IPS DF 6.9 (cell line): ENCODE data around the gene C2CD2.
"Not testable (repeated sequence)": the region's sequence is repeated elsewhere in the genome, so short reads cannot be mapped to it uniquely, and the experiment has no call there.

ENCODE experiments used
- DNase-seq: peaks from one replicate; pipeline ENCODE4 v3.0.0-alpha.2; 2013; ENCODE audit warnings: low read depth, low spot score
- H3K27ac ChIP-seq: one replicate; pipeline ENCODE4 v1.5.1; 2013; ENCODE audit warnings: low read length, control low read depth
- H3K27me3 ChIP-seq: 2 replicates; pipeline ENCODE4 v1.6.1; 2013; ENCODE audit warnings: mild to moderate bottlenecking, low read length; ENCODE audit not compliant: control insufficient read depth, insufficient read depth
- H3K36me3 ChIP-seq: 2 replicates; pipeline ENCODE4 v1.6.1; 2013; ENCODE audit warnings: low read length; ENCODE audit not compliant: control insufficient read depth, insufficient read depth
- H3K4me1 ChIP-seq: 2 replicates; pipeline ENCODE4 v1.6.1; 2013; ENCODE audit warnings: low read length; ENCODE audit not compliant: control insufficient read depth, insufficient read depth
- H3K4me3 ChIP-seq: 2 replicates; pipeline ENCODE4 v1.5.1; 2013; ENCODE audit warnings: mild to moderate bottlenecking, low read length
- H3K9me3 ChIP-seq: 2 replicates; pipeline ENCODE4 v1.6.1; 2013; ENCODE audit warnings: low read length, inconsistent platforms; ENCODE audit not compliant: control insufficient read depth, insufficient read depth
- WGBS: extraction: QIAGEN DNeasy Blood & Tissue Kit; methylation state at CpG from one replicate; pipeline ENCODE4 v1.1.7; 2013; ENCODE audit warnings: mixed read lengths, missing lambda C conversion rate; ENCODE audit not compliant: insufficient read length, insufficient coverage; 5-methylcytosine and 5-hydroxymethylcytosine counted together

Gene C2CD2

DNA sequence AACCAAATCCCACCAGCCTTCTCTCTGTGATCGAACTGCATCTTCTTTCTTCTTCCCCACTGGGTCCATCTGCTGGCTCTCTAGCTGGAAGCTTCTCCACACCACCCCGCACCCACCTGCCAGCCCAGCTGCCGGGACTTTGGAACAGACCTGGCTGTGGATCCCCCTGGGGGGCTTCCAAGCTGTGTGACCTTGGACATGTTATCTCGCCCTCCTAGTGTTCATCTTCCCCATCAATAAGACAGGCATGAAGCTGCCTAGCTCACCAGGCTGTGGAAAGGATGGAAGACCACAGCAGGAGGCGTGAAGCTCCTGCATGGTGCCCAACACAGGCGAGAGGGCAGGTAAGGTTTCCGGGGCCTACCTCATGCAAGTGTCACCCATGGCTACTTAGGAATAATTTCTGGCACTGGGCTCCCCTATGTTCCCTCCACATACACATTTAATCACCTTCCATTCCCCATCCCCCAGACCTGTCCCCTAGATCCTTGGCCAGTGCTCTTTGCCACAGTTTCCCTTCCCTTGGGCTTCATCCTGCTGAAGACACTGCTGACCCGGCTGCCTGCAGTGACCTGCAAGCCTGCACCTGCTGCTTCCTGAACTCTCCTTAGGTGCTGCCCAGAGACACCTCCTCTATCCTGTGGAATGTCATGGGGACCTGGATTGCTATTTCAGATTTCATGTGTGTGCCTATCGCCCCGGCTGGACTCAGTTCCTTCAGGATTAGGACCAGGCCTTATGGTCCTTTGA lies 13.2 kb upstream of the C2CD2 start:
- no peaks in the 10 kb centered on the region for H3K27me3 ChIP-seq
- H3K4me1 ChIP-seq = no peaks in the 10 kb centered on the region; the same call in 1 of the 2 replicates
- H3K36me3 ChIP-seq = no peaks in the 10 kb centered on the region
- H3K27ac ChIP-seq = no peak overlapping the region
- H3K9me3 ChIP-seq = no peaks in the 10 kb centered on the region
- no peak for DNase-seq
- WGBS = no CpG with 5 or more reads among the region's 10 CpGs
- no peak overlapping the region for H3K4me3 ChIP-seq

DNA sequence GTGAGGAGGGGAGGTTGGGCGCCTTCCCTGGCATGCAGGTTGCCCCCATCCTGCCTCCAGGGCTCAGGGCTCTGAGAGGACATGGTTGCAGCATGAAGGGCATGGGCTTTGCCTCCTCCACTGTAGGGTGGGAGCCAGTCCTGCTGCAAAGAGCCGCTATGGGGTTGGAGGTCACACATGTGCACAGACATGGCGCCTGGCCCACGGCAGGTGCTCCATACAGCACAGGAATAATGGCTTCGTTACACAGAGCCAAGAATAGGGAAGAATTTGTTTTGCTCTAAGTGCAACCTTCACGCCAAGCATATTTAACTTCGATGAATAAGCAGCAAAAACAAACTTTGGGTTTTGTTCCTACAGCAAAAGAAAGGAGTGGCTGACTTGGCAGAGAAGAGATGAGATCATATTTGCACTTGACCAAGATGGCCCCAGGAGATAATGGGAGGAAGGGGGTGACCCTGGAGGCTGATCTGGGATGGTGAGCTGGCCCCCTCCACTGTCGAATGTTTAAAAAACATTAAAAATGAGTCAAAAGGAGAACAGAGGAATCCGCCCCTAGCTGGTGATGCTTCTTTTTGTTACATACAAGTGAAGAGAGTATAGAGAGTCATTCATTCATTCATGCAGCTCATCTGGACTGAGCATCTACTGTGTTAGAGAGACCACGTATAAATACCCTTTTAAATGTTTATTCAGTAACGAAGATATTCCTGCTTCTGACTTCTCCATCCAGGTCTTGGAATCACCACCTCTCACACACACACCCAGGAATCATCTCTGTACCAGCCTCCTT lies 12.4 kb upstream of the C2CD2 start:
- Histone ChIP-seq H3K27me3 (no peaks in the 10 kb centered on the region), H3K36me3 (no peaks in the 10 kb centered on the region), H3K4me3 (no peak overlapping the region), H3K9me3 (no peaks in the 10 kb centered on the region), H3K27ac (no peak overlapping the region), H3K4me1 (no peaks in the 10 kb centered on the region; the same call in 1 of the 2 replicates)
- WGBS = no CpG with 5 or more reads among the region's 11 CpGs
- no peak for DNase-seq

DNA sequence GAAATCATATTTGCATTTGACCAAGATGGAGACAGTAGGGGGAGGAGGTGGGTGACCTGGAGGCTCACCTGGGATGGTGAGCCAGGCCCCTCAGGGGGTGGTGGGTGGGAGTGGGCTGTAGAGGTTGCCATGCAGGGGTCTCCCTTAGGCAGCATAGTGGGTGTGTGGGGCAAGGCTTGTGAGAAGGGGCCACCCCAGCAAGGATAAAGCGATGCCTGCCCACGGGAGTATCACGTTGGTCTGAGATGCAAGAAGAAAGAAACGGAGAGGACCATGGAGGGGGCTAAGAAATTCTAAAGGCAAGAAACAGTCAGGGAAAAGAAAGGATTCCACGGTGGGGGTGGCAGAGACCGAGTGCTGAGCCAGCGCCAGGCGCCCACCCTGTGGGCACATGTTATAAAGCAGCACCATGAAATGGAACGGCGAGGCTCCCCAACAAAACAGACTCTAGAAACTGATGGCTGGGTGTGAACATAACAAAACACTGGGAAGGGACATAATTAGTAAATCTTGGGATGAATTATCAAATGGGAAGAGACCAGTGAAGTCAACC lies 11.7 kb upstream of the C2CD2 start:
- DNase-seq = no peak
- no peak overlapping the region for H3K27ac ChIP-seq
- H3K36me3 ChIP-seq = no peaks in the 10 kb centered on the region
- no peaks in the 10 kb centered on the region for H3K9me3 ChIP-seq
- H3K4me3 ChIP-seq = no peak overlapping the region
- H3K4me1 ChIP-seq = no peaks in the 10 kb centered on the region; the same call in 1 of the 2 replicates
- no peaks in the 10 kb centered on the region for H3K27me3 ChIP-seq
- no CpG with 5 or more reads among the region's 10 CpGs for WGBS

DNA sequence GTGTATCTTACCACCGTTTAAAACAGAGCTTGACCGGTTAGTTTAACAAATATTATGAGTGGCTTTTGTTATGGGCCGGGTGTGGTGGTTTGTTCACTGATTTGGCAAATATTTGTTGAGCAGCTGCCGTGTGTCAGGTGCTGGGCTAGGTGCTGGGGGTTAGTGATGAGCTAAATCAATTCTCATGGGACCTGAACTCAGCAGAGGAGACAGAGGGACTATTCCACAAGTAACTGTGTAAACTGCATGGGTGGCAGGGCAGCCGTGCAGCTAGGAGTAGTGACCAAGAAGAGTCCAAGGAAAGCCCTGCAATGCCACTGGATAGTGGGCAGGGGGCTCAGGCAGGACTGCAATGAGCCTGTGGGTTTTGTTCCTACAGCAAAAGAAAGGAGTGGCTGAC lies 11.2 kb upstream of the C2CD2 start:
- H3K27me3 ChIP-seq = no peaks in the 10 kb centered on the region
- H3K27ac ChIP-seq = no peak overlapping the region

DNA sequence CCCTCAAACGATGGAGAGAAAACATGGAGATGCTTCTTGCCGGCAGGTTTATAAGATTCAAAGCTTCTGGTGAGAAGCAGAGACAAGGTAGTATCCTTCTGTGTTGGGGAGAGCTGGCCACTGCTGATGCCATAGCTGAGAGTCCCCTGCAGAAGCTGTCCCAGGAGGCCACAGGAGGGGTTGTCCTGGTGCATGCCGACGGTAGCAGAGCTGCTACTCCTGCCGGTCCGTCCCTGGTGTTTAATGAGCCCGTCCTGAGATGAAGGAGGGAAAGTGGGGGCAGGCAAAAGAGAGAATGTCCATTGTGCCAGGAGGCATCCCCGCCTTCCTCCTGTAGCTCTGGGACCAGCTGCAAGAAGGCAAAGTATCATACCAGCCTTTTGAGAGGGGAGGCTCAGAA lies 10.4 kb upstream of the C2CD2 start:
- Histone ChIP-seq H3K9me3 (no peaks in the 10 kb centered on the region), H3K27ac (no peak overlapping the region), H3K27me3 (no peaks in the 10 kb centered on the region), H3K4me3 (no peak overlapping the region), H3K4me1 (no peaks in the 10 kb centered on the region; the same call in 1 of the 2 replicates), H3K36me3 (no peaks in the 10 kb centered on the region)
- no peak for DNase-seq
- no CpG with 5 or more reads among the region's 8 CpGs for WGBS

More for the DNA sequence above, 11.2 kb upstream of the C2CD2 start:
- Histone ChIP-seq H3K36me3 (no peaks in the 10 kb centered on the region), H3K4me3 (no peak overlapping the region), H3K9me3 (no peaks in the 10 kb centered on the region), H3K4me1 (no peaks in the 10 kb centered on the region; the same call in 1 of the 2 replicates)
- no peak for DNase-seq
- WGBS = no CpG with 5 or more reads among the region's 5 CpGs

DNA sequence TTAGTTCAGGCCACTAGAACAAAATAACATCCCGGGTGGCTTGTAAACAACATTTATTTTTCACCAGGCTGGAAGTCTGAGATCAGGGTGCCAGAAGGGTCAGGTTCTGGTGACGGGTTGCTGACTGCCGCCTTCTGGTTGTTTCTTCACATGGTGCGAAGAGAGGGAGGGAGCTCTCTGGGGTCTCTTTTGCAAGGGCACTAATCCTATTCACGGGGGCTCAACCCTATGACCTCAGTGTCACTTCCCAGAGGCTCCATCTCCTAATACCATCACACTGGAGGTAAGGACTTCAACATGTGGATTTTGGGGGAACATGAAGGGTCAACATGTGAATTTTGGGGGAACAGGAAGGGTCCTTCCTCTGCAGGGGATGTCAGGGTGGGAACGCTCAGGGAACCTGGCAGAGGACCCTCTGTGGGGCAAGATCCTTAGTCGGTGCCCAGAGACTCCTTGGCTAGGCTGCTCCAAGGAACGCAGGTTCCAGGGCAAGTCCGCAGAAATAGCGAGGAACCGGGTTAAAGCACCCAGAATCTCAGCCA lies 8.7 kb upstream of the C2CD2 start:
- no peaks in the 10 kb centered on the region; the same call in 1 of the 2 replicates for H3K4me1 ChIP-seq
- no peak overlapping the region for H3K27ac ChIP-seq
- no peaks in the 10 kb centered on the region for H3K27me3 ChIP-seq
- no peaks in the 10 kb centered on the region for H3K36me3 ChIP-seq
- no peak overlapping the region for H3K4me3 ChIP-seq
- H3K9me3 ChIP-seq = no peaks in the 10 kb centered on the region
- WGBS = no CpG with 5 or more reads among the region's 11 CpGs
- no peak for DNase-seq

DNA sequence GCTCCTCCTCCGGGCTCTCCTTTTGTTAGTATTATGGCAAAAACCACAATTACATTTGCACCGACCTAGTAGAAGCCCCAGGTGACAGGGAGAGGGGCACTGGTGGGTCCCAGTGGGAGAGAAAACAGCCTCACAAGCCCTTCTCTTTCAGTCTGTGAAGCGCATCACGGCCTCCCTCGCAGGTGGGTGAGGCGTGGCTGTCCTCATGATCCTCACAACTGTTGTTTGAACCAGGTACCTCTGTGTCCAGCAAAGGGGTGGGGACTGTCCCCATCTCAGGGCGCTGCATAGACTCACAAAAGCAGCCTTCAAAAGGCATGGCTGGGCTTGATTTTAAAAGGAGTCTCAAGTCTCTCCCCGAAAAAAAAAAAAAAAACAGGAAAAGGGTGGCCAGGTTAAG lies 7.9 kb upstream of the C2CD2 start:
- H3K27ac ChIP-seq = no peak overlapping the region
- DNase-seq = no peak
- no peaks in the 10 kb centered on the region for H3K36me3 ChIP-seq
- H3K9me3 ChIP-seq = no peaks in the 10 kb centered on the region
- no peaks in the 10 kb centered on the region for H3K27me3 ChIP-seq
- H3K4me1 ChIP-seq = no peaks in the 10 kb centered on the region; the same call in 1 of the 2 replicates
- no CpG with 5 or more reads among the region's 8 CpGs for WGBS
- no peak overlapping the region for H3K4me3 ChIP-seq

DNA sequence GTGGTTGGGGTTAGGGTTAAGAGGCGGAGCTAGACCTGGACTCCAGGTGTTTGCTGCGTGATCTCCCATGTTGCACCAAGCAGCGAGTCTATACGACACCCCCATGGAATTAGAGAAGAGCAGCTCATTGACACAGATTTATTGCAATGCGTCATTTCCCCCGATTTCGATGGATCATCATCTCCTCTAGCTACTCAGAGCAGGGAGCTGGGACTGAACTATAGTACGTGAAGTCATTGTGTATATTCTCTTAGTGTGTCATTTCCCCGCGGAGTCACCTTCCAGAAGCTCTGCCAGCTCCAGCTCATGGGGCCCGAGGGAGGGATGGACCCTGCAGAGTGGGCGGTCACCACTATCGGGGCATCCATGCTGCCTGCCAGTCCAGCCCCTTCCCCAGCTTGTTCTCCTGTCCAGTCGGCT lies 7.5 kb upstream of the C2CD2 start:
- Histone ChIP-seq H3K27ac (no peak overlapping the region), H3K9me3 (no peaks in the 10 kb centered on the region), H3K4me3 (no peak overlapping the region), H3K4me1 (no peaks in the 10 kb centered on the region; the same call in 1 of the 2 replicates), H3K27me3 (no peaks in the 10 kb centered on the region), H3K36me3 (no peaks in the 10 kb centered on the region)
- no CpG with 5 or more reads among the region's 14 CpGs for WGBS
- no peak for DNase-seq

DNA sequence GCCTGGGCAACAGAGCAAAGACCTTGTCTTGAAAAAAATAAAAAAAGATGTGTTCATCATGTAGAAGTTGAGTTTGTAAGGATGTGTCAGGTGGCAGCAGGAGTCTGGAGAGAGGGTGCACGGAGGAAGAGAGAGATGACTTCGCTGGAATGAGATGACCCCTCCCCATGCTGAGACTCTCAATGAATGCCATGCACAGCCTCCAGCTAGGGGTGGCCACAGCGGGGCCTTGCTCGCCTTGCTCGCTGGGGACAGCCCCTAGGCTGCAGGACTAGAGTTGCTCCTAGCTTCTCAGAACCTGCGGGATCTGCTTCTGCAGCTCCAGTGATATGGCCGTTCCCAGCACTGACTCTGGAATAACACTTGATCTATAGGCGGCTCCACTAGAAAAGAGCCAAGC lies 6.6 kb upstream of the C2CD2 start:
- H3K4me1 ChIP-seq = no peaks in the 10 kb centered on the region; the same call in 1 of the 2 replicates

DNA sequence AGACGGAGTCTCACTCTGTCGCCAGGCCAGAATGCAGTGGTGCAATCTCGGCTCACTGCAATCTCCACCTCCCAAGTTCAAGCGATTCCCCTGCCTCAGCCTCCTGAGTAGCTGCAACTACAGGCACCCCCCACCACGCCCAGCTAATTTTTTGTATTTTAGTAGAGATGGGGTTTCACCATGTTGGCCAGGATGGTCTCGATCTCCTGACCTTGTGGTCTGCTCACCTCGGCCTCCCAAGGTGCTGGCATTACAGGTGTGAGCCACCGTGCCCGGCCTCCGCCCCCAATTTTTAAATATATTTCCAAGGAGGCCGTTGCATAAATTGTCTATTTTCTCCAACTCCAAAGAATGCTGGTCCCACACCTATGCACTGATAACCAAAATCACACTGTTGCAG lies 5.9 kb upstream of the C2CD2 start:
- not testable (repeated sequence) for H3K27me3 ChIP-seq, H3K4me1 ChIP-seq, H3K36me3 ChIP-seq, H3K27ac ChIP-seq, H3K4me3 ChIP-seq, DNase-seq, H3K9me3 ChIP-seq
- no CpG with 5 or more reads among the region's 11 CpGs for whole genome bisulfite sequencing

More for the DNA sequence above, 6.6 kb upstream of the C2CD2 start:
- Histone ChIP-seq H3K36me3 (no peaks in the 10 kb centered on the region), H3K4me3 (no peak overlapping the region), H3K9me3 (no peaks in the 10 kb centered on the region), H3K27me3 (no peaks in the 10 kb centered on the region), H3K27ac (no peak overlapping the region)
- WGBS = no CpG with 5 or more reads among the region's 8 CpGs
- no peak for DNase-seq
